ENCODE results near the gene SCN4A.

Gene SCN4A

GRCh38 chr17:63932721-63933120, 40.0 kb downstream of the SCN4A start:
- no peak for TF ChIP-seq CTCF (IDR thresholded peaks at IDR 0.05; ENCODE audit: control insufficient read depth, extremely low read depth, insufficient read depth)
- DNase-seq (ENCODE audit: low read depth), result no peak
- H3K4me3 ChIP-seq (ENCODE audit: low read depth, low read length), result no peak overlapping the region

GRCh38 chr17:63931981-63932561, 40.6 kb downstream of the SCN4A start, which contains the start of gene CD79B:
Gene CD79B, minus strand, starts transcription at chr17:63932331. Its CDS starts 70 bp downstream, at chr17:63932261.
- no peak for TF ChIP-seq CTCF (IDR thresholded peaks at IDR 0.05; ENCODE audit: control insufficient read depth, extremely low read depth, insufficient read depth)
- DNase-seq (ENCODE audit: low read depth), result no peak
- H3K4me3 ChIP-seq (ENCODE audit: low read depth, low read length), result no peak within 1 kb of the TSS

GRCh38 chr17:63930951-63931575, 41.7 kb downstream of the SCN4A start:
- no peak for TF ChIP-seq CTCF (IDR thresholded peaks at IDR 0.05; ENCODE audit: control insufficient read depth, extremely low read depth, insufficient read depth)
- no peak for DNase-seq (ENCODE audit: low read depth)
- no peak overlapping the region for H3K4me3 ChIP-seq (ENCODE audit: low read depth, low read length)

- DNase-seq (ENCODE audit: low read depth), result no peak
- no peak overlapping the region for H3K4me3 ChIP-seq (ENCODE audit: low read depth, low read length)
- no peak for TF ChIP-seq CTCF (IDR thresholded peaks at IDR 0.05; ENCODE audit: control insufficient read depth, extremely low read depth, insufficient read depth)
These were observed 42.6 kb downstream of the SCN4A start for GRCh38 chr17:63929860-63930766.

GRCh38 chr17:63928966-63929695, 43.6 kb downstream of the SCN4A start:
- TF ChIP-seq CTCF (IDR thresholded peaks at IDR 0.05; ENCODE audit: control insufficient read depth, extremely low read depth, insufficient read depth), result no peak
- H3K4me3 ChIP-seq (ENCODE audit: low read depth, low read length), result no peak overlapping the region

GRCh38 chr17:63928172-63928666, 44.5 kb downstream of the SCN4A start:
- TF ChIP-seq CTCF (IDR thresholded peaks at IDR 0.05; ENCODE audit: control insufficient read depth, extremely low read depth, insufficient read depth), result no peak
- DNase-seq (ENCODE audit: low read depth), result no peak
- H3K4me3 ChIP-seq (ENCODE audit: low read depth, low read length), result no peak overlapping the region

More at GRCh38 chr17:63928966-63929695, 43.6 kb downstream of the SCN4A start:
- no peak for DNase-seq (ENCODE audit: low read depth)
